ENCODE results near the gene DAD1. TPM values are rescaled to one million over a fixed set of nuclear protein-coding genes. Genes with fewer than 3 reads are reported as not detected.
"Not testable (repeated sequence)": the region's sequence is repeated elsewhere in the genome, so short reads cannot be mapped to it uniquely, and the experiment has no call there.

The DAD1 gene
- total RNA-seq, 1 donor from 2014 or later = 149 TPM

GRCh38 chr14:22569106-22569736 lies 19.8 kb downstream of the DAD1 start:
- H3K9me3 Mint-ChIP-seq (ENCODE audit: low read depth) = no peaks in the 10 kb centered on the region
- DNase-seq (ENCODE audit: low spot score, unreplicated experiment) = no peak
- peak overlapping the region; percentile 27 for H3K27ac Mint-ChIP-seq
- H3K27me3 Mint-ChIP-seq = no peaks in the 10 kb centered on the region
- H3K4me3 Mint-ChIP-seq (ENCODE audit: low read depth) = no peak overlapping the region
- TF ChIP-seq, protein P1, sequence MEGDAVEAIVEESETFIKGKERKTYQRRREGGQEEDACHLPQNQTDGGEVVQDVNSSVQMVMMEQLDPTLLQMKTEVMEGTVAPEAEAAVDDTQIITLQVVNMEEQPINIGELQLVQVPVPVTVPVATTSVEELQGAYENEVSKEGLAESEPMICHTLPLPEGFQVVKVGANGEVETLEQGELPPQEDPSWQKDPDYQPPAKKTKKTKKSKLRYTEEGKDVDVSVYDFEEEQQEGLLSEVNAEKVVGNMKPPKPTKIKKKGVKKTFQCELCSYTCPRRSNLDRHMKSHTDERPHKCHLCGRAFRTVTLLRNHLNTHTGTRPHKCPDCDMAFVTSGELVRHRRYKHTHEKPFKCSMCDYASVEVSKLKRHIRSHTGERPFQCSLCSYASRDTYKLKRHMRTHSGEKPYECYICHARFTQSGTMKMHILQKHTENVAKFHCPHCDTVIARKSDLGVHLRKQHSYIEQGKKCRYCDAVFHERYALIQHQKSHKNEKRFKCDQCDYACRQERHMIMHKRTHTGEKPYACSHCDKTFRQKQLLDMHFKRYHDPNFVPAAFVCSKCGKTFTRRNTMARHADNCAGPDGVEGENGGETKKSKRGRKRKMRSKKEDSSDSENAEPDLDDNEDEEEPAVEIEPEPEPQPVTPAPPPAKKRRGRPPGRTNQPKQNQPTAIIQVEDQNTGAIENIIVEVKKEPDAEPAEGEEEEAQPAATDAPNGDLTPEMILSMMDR (IDR thresholded peaks at IDR 0.05; ENCODE audit: unreplicated experiment) = no peak
- peaks cover 21% of the 10 kb centered on the region for H3K4me1 Mint-ChIP-seq (ENCODE audit: low read depth)
- peaks cover 26% of the 10 kb centered on the region for H3K36me3 Mint-ChIP-seq (ENCODE audit: insufficient read depth)

GRCh38 chr14:22567437-22567836 lies 21.6 kb downstream of the DAD1 start:
- H3K9me3 Mint-ChIP-seq (ENCODE audit: low read depth) = no peaks in the 10 kb centered on the region
- H3K27ac Mint-ChIP-seq = no peak overlapping the region
- TF ChIP-seq, protein P1 (IDR thresholded peaks at IDR 0.05; ENCODE audit: unreplicated experiment) = no peak
- no peak for DNase-seq (ENCODE audit: low spot score, unreplicated experiment)
- H3K4me1 Mint-ChIP-seq (ENCODE audit: low read depth) = peaks cover 21% of the 10 kb centered on the region
- H3K36me3 Mint-ChIP-seq (ENCODE audit: insufficient read depth) = peaks cover 14% of the 10 kb centered on the region
- H3K27me3 Mint-ChIP-seq = no peaks in the 10 kb centered on the region
- H3K4me3 Mint-ChIP-seq (ENCODE audit: low read depth) = no peak overlapping the region

DNA sequence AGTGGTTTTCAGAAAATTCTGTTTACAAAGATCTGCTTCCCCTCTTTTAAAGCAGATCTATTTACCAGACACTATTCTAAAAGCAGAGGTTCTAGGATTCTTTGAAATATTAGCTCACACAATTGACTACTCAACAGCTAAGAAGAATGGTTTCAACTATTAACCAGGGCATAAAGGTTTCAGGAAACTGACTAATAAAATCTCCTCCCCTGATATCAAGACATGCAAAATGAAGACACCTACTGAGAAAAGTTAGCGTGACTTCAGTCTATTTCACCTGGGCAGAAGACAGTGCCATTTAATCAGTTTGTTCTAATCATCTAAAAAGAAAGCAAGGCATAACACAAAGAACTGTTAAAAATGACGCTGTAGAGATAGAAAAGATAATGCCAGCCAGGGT lies 22.2 kb downstream of the DAD1 start:
- H3K9me3 Mint-ChIP-seq (ENCODE audit: low read depth) = no peaks in the 10 kb centered on the region
- H3K36me3 Mint-ChIP-seq (ENCODE audit: insufficient read depth) = peaks cover 14% of the 10 kb centered on the region
- no peak overlapping the region for H3K27ac Mint-ChIP-seq
- no peak overlapping the region for H3K4me3 Mint-ChIP-seq (ENCODE audit: low read depth)
- no peaks in the 10 kb centered on the region for H3K27me3 Mint-ChIP-seq
- DNase-seq (ENCODE audit: low spot score, unreplicated experiment) = no peak
- TF ChIP-seq, protein P1 (IDR thresholded peaks at IDR 0.05; ENCODE audit: unreplicated experiment) = no peak
- H3K4me1 Mint-ChIP-seq (ENCODE audit: low read depth) = peaks cover 22% of the 10 kb centered on the region

DNA sequence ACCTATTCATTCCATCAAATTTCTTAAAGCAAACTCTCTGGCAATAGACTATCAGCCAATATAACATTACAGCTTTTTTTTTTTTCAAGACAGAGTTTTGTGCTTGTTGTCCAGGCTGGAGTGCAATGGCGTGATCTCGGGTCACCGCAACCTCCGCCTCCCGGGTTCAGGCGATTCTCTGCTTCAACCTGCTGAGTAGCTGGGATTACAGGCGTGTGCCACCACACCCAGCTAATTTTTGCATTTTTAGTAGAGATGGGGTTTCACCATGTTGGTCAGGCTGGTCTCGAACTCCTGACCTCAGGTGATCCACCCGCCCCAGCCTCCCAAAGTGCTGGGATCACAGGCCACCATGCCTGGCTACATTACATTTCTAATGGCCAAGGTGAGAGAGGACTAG lies 22.8 kb downstream of the DAD1 start:
- H3K27me3 Mint-ChIP-seq; DNase-seq (ENCODE audit: low spot score, unreplicated experiment); H3K9me3 Mint-ChIP-seq (ENCODE audit: low read depth); H3K4me3 Mint-ChIP-seq (ENCODE audit: low read depth): not testable (repeated sequence)
- peaks cover 14% of the 10 kb centered on the region for H3K36me3 Mint-ChIP-seq (ENCODE audit: insufficient read depth)
- peaks cover 28% of the 10 kb centered on the region for H3K4me1 Mint-ChIP-seq (ENCODE audit: low read depth)
- peak overlapping the region; percentile 24 for H3K27ac Mint-ChIP-seq

DNA sequence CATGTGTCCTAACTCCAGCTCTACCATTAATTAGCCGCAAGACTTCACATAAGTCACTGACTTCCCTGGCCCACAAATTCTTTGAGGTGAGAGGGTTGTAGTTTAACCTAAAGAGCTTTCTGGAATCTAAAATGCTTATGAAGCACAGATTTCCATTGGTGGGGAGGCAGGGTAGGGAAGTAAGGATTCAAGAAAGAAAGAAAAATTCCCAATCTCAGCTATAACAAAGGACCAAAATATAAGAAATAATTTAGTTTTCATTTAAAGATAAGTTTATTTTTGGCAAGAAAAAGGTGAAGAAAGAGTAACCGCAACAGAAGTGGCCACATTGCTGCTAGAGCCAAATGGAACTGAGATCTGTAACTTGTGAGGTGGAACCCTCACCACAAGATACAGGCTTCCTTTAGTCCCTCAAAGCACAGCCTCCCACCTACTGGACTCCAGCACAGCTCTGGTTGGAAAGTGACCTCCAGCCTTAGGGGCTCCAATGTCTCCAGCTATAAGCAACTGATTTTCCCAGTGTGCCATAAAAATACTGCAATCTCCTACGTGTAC lies 23.6 kb downstream of the DAD1 start:
- H3K27me3 Mint-ChIP-seq = no peaks in the 10 kb centered on the region
- no peak for DNase-seq (ENCODE audit: low spot score, unreplicated experiment)
- H3K27ac Mint-ChIP-seq = peak overlapping the region; percentile 23
- H3K4me1 Mint-ChIP-seq (ENCODE audit: low read depth) = peaks cover 33% of the 10 kb centered on the region
- no peaks in the 10 kb centered on the region for H3K9me3 Mint-ChIP-seq (ENCODE audit: low read depth)
- peaks cover 12% of the 10 kb centered on the region for H3K36me3 Mint-ChIP-seq (ENCODE audit: insufficient read depth)
- TF ChIP-seq, protein P1 (IDR thresholded peaks at IDR 0.05; ENCODE audit: unreplicated experiment) = no peak
- H3K4me3 Mint-ChIP-seq (ENCODE audit: low read depth) = no peak overlapping the region

DNA sequence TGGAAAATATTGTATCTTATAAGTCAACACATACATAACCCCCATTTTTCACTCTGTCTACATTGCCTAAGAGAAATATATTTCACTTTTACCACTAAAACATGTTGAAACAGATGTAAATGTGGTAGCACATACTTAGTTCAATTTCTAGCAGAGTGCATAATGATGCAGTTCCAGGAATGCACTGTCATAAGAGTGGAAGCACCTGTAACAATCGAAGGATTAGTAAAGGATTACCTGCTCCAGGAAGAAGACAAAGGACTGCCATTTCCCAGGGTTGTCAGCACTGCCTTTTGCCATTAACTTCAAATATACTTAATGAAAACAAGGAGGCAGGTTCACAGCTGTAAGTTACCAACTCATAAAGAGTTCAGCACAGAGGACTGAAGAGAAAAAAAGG lies 24.6 kb downstream of the DAD1 start:
- H3K27ac Mint-ChIP-seq = peak overlapping the region; percentile 18
- no peak overlapping the region for H3K4me3 Mint-ChIP-seq (ENCODE audit: low read depth)
- H3K9me3 Mint-ChIP-seq (ENCODE audit: low read depth) = no peaks in the 10 kb centered on the region
- peaks cover 37% of the 10 kb centered on the region for H3K4me1 Mint-ChIP-seq (ENCODE audit: low read depth)
- DNase-seq (ENCODE audit: low spot score, unreplicated experiment) = no peak
- no peaks in the 10 kb centered on the region for H3K27me3 Mint-ChIP-seq
- peaks cover 12% of the 10 kb centered on the region for H3K36me3 Mint-ChIP-seq (ENCODE audit: insufficient read depth)
- TF ChIP-seq, protein P1 (IDR thresholded peaks at IDR 0.05; ENCODE audit: unreplicated experiment) = no peak

All from progenitor cell of endocrine pancreas (in vitro differentiated cells).